ENCODE data around the gene STON1. TPM values are rescaled to one million over a fixed set of nuclear protein-coding genes. Genes with fewer than 3 reads are reported as not detected.

Gene STON1
- total and polyA plus RNA-seq, 2 of the 4 experiments (the other 2 are of a cell fraction) = 4.0 to 5.7 TPM

GRCh38 chr2:48605482-48606175 lies 75.7 kb downstream of the STON1 start:
- in situ Hi-C loops (cut with MboI; ENCODE audit: low sequenced_read_pairs) = loop anchor here (10.0 kb wide), 1 partner anchor 339 kb away; no protein-coding TSS in a partner anchor
- no peak for DNase-seq
- POLR2A ChIA-PET (ENCODE audit: unreplicated experiment) = no interaction called here

More at GRCh38 chr2:48605482-48606175, 75.7 kb downstream of the STON1 start:
- H3K56ac ChIP-seq (ENCODE audit: extremely low read depth, insufficient read depth, low read length) = no peak overlapping the region
- H3K27me3 ChIP-seq (ENCODE audit: control insufficient read depth, insufficient read depth, low read length) = no peaks in the 10 kb centered on the region
- no peak overlapping the region for H3K23ac ChIP-seq (ENCODE audit: low read depth, low read length)
- H3K9ac ChIP-seq (ENCODE audit: low read depth, low read length) = no peak overlapping the region
- no peak overlapping the region for H2AK5ac ChIP-seq (ENCODE audit: low read depth, low read length)
- peaks cover 9% of the 10 kb centered on the region for H3K4me1 ChIP-seq (ENCODE audit: control insufficient read depth, insufficient read depth, low read length)
- no peaks in the 10 kb centered on the region for H4K20me1 ChIP-seq (ENCODE audit: insufficient read depth, low read length)
- H4K8ac ChIP-seq (ENCODE audit: low read depth in 2 of 2, low read length in 2 of 2) = no peak overlapping the region
- no peaks in the 10 kb centered on the region for H3K9me3 ChIP-seq (ENCODE audit: control insufficient read depth, insufficient read depth, low read length)
- H2AK9ac ChIP-seq (replicated peaks; ENCODE audit: low read depth, low read length, poor library complexity) = no peak overlapping the region
- H3K9me1 ChIP-seq (ENCODE audit: insufficient read depth, low read length) = no peaks in the 10 kb centered on the region; the same call in 1 of the 2 replicates
- no peak overlapping the region for H3K14ac ChIP-seq (replicated peaks; ENCODE audit: low read depth, low read length)
- no CpG with 5 or more reads among the region's 5 CpGs for WGBS, 2 experiments (ENCODE audit: extremely low coverage in 2 of 2, insufficient read length in 1 of 2)
- no peak overlapping the region for H2BK5ac ChIP-seq (ENCODE audit: low read depth, low read length, poor library complexity, severe bottlenecking)
- H3K18ac ChIP-seq (ENCODE audit: low read depth, low read length) = no peak overlapping the region
- no peaks in the 10 kb centered on the region for H3K36me3 ChIP-seq (ENCODE audit: control insufficient read depth, insufficient read depth, low read length)
- CTCF ChIA-PET = no interaction called here
- H2BK15ac ChIP-seq (ENCODE audit: low read depth, low read length) = 0 out of 3 replicates have a peak overlapping the region, but pooled peaks have one; percentile 25
- no peak overlapping the region for H3K4me3 ChIP-seq (ENCODE audit: insufficient read depth, low read depth, low read length)
- peak overlapping the region; percentile 42; the same call in 1 of the 2 replicates for H2BK20ac ChIP-seq (ENCODE audit: low read depth, low read length)
- H2AFZ ChIP-seq (replicated peaks; ENCODE audit: low read length, poor library complexity) = no peak overlapping the region
- TF ChIP-seq BHLHE40 (IDR thresholded peaks at IDR 0.05; ENCODE audit: low read depth, low read length) (no peak), ELK1 (IDR thresholded peaks at IDR 0.05; ENCODE audit: borderline replicate concordance, low read depth, low read length) (no peak), MXI1 (IDR thresholded peaks at IDR 0.05; ENCODE audit: borderline replicate concordance, low read depth, low read length) (no peak), CTCF (conservative IDR thresholded peaks at IDR 0.05; ENCODE audit: low read depth, low read length) (no peak)
- H2BK120ac ChIP-seq (ENCODE audit: low read depth, low read length) = peak overlapping the region; percentile 77
- no TSS peak for BruUV-seq (replicated peaks)
- H3K79me1 ChIP-seq (ENCODE audit: low read depth in 1 of 2, low read length in 2 of 2) = no peaks in the 10 kb centered on the region
- H4K91ac ChIP-seq (ENCODE audit: insufficient read depth, low read depth, low read length) = peak overlapping the region; percentile 56; the same call in 1 of the 2 replicates
- no peak overlapping the region for H4K5ac ChIP-seq (ENCODE audit: low read depth, low read length)
- intact Hi-C loops (cut with micrococcal nuclease) = no loop called here
- H3K4me2 ChIP-seq (ENCODE audit: low read depth, low read length) = no peak overlapping the region
- H3K27ac ChIP-seq (ENCODE audit: insufficient read depth, low read length) = no peak overlapping the region
- no peak for ATAC-seq (ENCODE audit: low read depth)
- dilution Hi-C loops (cut with HindIII; ENCODE audit: low sequenced_read_pairs, unreplicated experiment) = no loop called here
- no peak overlapping the region for H3K4ac ChIP-seq (ENCODE audit: low read depth, low read length)
